Ovary (tissue), 9 donors: ENCODE results near the gene GALNT10. TPM values are rescaled to one million over a fixed set of nuclear protein-coding genes. Genes with fewer than 3 reads are reported as not detected.

ENCODE experiments used
- DNase-seq, 5 donors: peaks; one replicate each; pipeline ENCODE4 v3.0.0-alpha.2; 2019 to 2020
- H3K27ac ChIP-seq, 2 donors: fragments of 200-600 bp; one replicate each; pipeline versions ENCODE4 v1.5.1 to v1.8.0; 2019 to 2022
- H3K27me3 ChIP-seq: fragments of 200-600 bp; one replicate; pipeline ENCODE4 v1.8.0; 2022
- H3K36me3 ChIP-seq: fragments of 200-600 bp; sonication (generic); one replicate; pipeline ENCODE4 v1.5.1; 2019
- H3K4me1 ChIP-seq: one replicate; pipeline ENCODE4 v1.8.1; 2013; ENCODE audit warnings: mild to moderate bottlenecking, moderate library complexity; ENCODE audit not compliant: insufficient read depth
- H3K4me3 ChIP-seq: fragments of 200-600 bp; sonication (generic); one replicate; pipeline ENCODE4 v1.5.1; 2017
- H3K9me3 ChIP-seq, 2 donors: fragments of 200-600 bp in 1 of 2; sonication (generic) in 1 of 2; one replicate each; pipeline versions ENCODE4 v1.5.1 to v1.8.1; 2013 to 2019; ENCODE audit warnings: mild to moderate bottlenecking in 1 of 2, moderate library complexity in 1 of 2
- EP300 ChIP-seq: sonication (generic); formaldehyde crosslinking; IDR thresholded peaks from one replicate; pipeline ENCODE4 v1.6.1; 2017; ENCODE audit warnings: antibody characterized with exemption
- POLR2A ChIP-seq: fragments of 450-650 bp; IDR thresholded peaks from one replicate; pipeline ENCODE4 v1.6.1; 2017; ENCODE audit warnings: antibody characterized with exemption, mild to moderate bottlenecking, moderate library complexity
- WGBS, 3 donors: extraction: QIAGEN DNeasy Blood & Tissue Kit in 1 of 3; methylation state at CpG; one replicate each; pipeline versions ENCODE4 v1.1.5 to v1.1.7; 2013 to 2017; 5-methylcytosine and 5-hydroxymethylcytosine counted together
- intact Hi-C, 4 donors: fragments of 100-400 bp; cut with DNase I; formaldehyde crosslinking; loops; one replicate each; pipeline versions ENCODE4 v1.11.0 to v1.15.1; 2022 to 2023
- polyA plus RNA-seq, 2 donors: library from polyadenylated mRNA; stranded (reverse); fragments of 200-250 nt in 1 of 2; fragments of 350-450 nt in 1 of 2; fragmentation: Illumina TruSeq in 1 of 2; extraction: RNeasy Lipid Tissue Mini Kit (QIAGEN cat#74804) in 1 of 2; gene quantifications; one replicate each; pipeline ENCODE4 v1.2.3, GENCODE V29; 2013 to 2014
- total RNA-seq, 7 donors: library from RNA; depleted of rRNA in 2 of 7; stranded (reverse); fragments of >200 nt in 2 of 7; fragmentation: NEBNext Ultra II Directional in 3 of 7; extraction: Animal tissue kit (Norgen Biotek cat#: 25700) in 3 of 7; gene quantifications; one replicate each; pipeline versions ENCODE4 v1.1.0 to v1.2.4, GENCODE V29; 2016 to 2023
- TF ChIP-seq, protein P1 (sequence below), 3 donors: fragments of 450-650 bp in 2 of 3; fragments of 200-600 bp in 1 of 3; IDR thresholded peaks; one replicate each; pipeline versions ENCODE4 v1.5.1 to v1.8.0; 2016 to 2022; ENCODE audit warnings: antibody characterized with exemption in 3 of 3, mild to moderate bottlenecking in 1 of 3
- donor health status: DM: no; HTN: no; CAD: no; lungs with moderate emphysema.
- donor health status: DM: no; HTN: no; CAD: no.
- donor health status: Bipolar disorder and iron deficiency.
- donor health status: DM: yes; HTN: yes; CAD: no.
- donor health status: DM: no; HTN: no; CAD: no.
- donor health status: DM: yes; HTN: yes; CAD: no.

The GALNT10 gene
- total and polyA plus RNA-seq, 9 donors = 34.5 to 206 (median 88.7) TPM

DNA sequence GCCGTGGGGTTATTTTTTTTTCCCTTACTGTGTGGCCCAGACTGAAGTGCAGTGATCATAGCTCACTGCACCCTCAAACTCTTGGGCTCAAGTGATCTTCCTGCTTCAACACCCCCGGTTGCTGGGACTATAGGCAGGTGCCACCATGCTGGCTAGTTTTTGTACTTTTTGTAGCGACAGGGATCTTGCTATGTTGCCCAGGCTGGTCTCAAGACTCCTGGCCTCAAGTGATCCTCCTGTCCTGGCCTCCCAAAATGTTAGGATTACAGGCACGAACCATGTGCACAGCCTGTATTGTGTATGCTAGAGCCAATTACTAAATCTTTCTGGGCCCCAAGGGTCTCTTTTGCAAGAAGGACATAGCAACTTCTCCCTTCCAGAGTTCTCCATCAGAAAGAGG is 23.1 kb downstream of the GALNT10 start:
- Histone ChIP-seq H3K4me1 (peaks cover 16% of the 10 kb centered on the region), H3K27me3 (no peaks in the 10 kb centered on the region), H3K9me3 (no peaks in the 10 kb centered on the region), H3K27ac (peak overlapping the region in 1 of 2 donors; percentile 22), H3K36me3 (no peaks in the 10 kb centered on the region), H3K4me3 (no peak overlapping the region)
- intact Hi-C loops = loop anchor here in 1 of 4 donors (2.0 kb wide), 1 partner anchor 23 kb away; no protein-coding TSS in a partner anchor
- 87 to 93% (median 92%) methylated on average over 4 of the region's 4 CpGs for WGBS, 3 donors
- TF ChIP-seq POLR2A (no peak), EP300 (no peak)
- TF ChIP-seq, protein P1, sequence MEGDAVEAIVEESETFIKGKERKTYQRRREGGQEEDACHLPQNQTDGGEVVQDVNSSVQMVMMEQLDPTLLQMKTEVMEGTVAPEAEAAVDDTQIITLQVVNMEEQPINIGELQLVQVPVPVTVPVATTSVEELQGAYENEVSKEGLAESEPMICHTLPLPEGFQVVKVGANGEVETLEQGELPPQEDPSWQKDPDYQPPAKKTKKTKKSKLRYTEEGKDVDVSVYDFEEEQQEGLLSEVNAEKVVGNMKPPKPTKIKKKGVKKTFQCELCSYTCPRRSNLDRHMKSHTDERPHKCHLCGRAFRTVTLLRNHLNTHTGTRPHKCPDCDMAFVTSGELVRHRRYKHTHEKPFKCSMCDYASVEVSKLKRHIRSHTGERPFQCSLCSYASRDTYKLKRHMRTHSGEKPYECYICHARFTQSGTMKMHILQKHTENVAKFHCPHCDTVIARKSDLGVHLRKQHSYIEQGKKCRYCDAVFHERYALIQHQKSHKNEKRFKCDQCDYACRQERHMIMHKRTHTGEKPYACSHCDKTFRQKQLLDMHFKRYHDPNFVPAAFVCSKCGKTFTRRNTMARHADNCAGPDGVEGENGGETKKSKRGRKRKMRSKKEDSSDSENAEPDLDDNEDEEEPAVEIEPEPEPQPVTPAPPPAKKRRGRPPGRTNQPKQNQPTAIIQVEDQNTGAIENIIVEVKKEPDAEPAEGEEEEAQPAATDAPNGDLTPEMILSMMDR (IDR thresholded peaks at IDR 0.05) = no peak
- DNase-seq = no peak

DNA sequence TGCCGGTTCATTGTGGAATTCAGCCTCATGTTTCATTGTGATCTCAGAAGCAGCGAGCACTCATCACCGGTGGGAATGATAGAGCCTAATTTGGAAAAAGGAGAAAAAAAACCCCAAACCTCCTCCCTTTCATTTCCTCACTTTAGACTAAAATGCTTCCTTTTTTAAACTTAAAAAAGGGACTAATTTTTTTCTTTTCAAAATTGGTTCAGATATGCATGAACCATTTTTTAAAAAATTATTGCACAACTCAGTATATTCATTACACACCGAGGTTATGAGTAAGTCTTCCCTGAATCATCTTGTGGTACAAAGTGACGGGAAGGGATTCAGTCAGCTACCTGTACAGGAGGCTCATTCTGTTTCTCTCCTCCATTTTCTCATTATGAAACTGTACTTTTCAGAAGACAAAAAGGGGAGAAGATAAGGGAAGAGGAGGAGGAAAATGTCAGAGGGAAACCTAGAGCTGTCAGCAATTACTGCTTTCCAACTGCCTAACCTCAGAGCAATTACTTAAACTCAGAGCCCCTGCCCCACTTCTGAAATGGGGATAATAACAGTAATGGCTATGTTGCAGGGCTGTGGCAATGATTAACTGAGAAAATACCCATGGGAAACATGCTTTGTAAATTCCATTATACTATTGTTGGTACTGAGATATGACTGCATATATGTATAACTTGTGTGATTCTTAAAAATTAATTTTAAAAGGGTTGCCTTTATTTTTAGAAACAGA is 24.0 kb downstream of the GALNT10 start:
- Histone ChIP-seq H3K27me3 (no peaks in the 10 kb centered on the region), H3K9me3 (no peaks in the 10 kb centered on the region), H3K4me3 (no peak overlapping the region), H3K27ac (peak overlapping the region in 1 of 2 donors; percentile 42), H3K4me1 (peaks cover 19% of the 10 kb centered on the region), H3K36me3 (no peaks in the 10 kb centered on the region)
- intact Hi-C loops = no loop called here
- TF ChIP-seq POLR2A = no peak
- no peak for TF ChIP-seq EP300
- TF ChIP-seq, protein P1 (IDR thresholded peaks at IDR 0.05) = no peak
- 16 to 19% (median 17%) methylated on average over 5 of the region's 5 CpGs for WGBS, 3 donors
- DNase-seq = no peak

DNA sequence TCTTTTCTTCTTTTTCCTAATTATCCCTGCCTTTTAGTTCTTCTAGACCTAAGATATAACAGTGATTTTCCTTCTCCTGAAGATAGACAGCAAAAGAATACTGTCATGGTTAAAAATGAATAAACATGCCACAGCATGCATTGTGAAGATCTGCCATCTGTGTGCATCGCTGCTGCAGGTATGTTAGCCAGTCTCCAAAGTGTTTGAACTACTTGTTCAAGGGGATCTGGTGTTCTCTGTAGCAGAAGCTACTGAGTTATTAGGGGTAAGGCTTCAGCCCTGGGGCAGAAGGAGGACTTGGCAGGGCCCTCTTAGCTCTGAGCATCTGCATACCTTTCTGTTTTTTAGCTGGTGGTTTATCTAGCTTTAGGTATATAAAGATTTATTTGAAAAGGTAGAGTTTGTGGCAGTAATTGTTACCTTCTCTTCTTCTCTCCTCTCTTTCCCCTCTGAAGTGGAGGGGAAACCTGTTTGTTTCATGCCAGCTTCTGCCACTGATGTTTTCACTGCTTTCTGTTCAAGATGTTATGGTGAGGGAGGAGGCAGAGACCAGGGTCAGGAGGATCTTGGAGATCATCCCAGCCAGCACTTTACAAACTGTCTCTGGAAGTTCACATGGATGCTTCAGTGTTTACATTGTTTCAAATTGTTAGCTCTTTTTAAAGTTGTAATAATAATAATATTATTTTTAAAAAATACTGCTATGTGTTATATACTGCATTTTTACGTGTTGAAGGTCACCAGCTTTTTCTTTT is 25.2 kb downstream of the GALNT10 start:
- H3K36me3 ChIP-seq = no peaks in the 10 kb centered on the region
- H3K4me3 ChIP-seq = no peak overlapping the region
- no peaks in the 10 kb centered on the region for H3K9me3 ChIP-seq
- TF ChIP-seq POLR2A (no peak), EP300 (no peak)
- TF ChIP-seq, protein P1 (IDR thresholded peaks at IDR 0.05) = no peak
- DNase-seq = no peak
- H3K27me3 ChIP-seq = no peaks in the 10 kb centered on the region
- intact Hi-C loops = no loop called here
- peak overlapping the region in 1 of 2 donors; percentile 42 for H3K27ac ChIP-seq
- 17 to 39% (median 27%) methylated on average over 2 of the region's 2 CpGs for WGBS, 3 donors
- peaks cover 19% of the 10 kb centered on the region for H3K4me1 ChIP-seq

DNA sequence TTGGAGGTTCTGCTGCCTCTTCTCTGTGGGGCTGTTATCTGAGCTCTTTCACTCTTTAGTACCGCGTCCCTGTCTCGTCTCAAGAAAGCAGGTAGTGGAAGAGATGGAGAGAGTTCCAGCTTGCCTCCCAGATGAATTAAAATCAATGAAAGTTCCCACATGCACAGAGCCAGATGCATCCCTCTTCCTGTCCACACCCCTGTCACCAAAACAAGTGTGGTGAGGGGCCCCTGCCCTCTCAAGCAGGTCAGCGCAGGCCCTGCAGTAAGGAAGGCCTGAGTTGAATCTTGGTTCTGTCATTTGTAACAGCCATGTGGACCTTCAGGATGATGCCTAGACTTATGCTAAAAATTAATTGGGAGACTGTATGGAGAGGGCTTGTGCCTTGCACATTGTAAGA is 26.9 kb downstream of the GALNT10 start:
- WGBS, 3 donors = 79 to 92% (median 81%) methylated on average over 4 of the region's 4 CpGs
- Histone ChIP-seq H3K9me3 (no peaks in the 10 kb centered on the region), H3K27ac (peak overlapping the region in 1 of 2 donors; percentile 10), H3K36me3 (no peaks in the 10 kb centered on the region), H3K4me3 (no peak overlapping the region), H3K4me1 (peaks cover 19% of the 10 kb centered on the region), H3K27me3 (no peaks in the 10 kb centered on the region)
- no peak for DNase-seq
- intact Hi-C loops = no loop called here
- TF ChIP-seq, protein P1 (IDR thresholded peaks at IDR 0.05) = no peak
- no peak for TF ChIP-seq POLR2A
- no peak for TF ChIP-seq EP300
